Stimulated activated CD8-positive, alpha-beta memory T cell treated with anti-CD3 and anti-CD28 coated beads, Interleukin-2, amount 100 ng/mL, for 1 hour (primary cell): ENCODE data around the gene KRABD2.
A peak's percentile ranks its signal among the peaks of the same experiment; 100 is the strongest.
"Not testable (repeated sequence)": the region's sequence is repeated elsewhere in the genome, so short reads cannot be mapped to it uniquely, and the experiment has no call there.

Experiments
- DNase-seq, 2 donors: peaks; one replicate each; pipeline ENCODE4 v3.0.0-alpha.2; 2020; ENCODE audit warnings: low read depth in 2 of 2

The KRABD2 gene

GRCh38 chr17:8392674-8393469 is 16.4 kb upstream of the KRABD2 start:
- no peak for DNase-seq

GRCh38 chr17:8392274-8392673 is 15.8 kb upstream of the KRABD2 start:
- DNase-seq, result no peak

GRCh38 chr17:8391711-8392110 is 15.2 kb upstream of the KRABD2 start:
- no peak for DNase-seq

- DNase-seq, result no peak
These were observed 11.6 kb upstream of the KRABD2 start for GRCh38 chr17:8387914-8388651.

- DNase-seq, result no peak
These were observed 10.3 kb upstream of the KRABD2 start for GRCh38 chr17:8386841-8387240.

- no peak for DNase-seq
These were observed 8.4 kb upstream of the KRABD2 start for GRCh38 chr17:8384801-8385378.

- DNase-seq, result peak; percentile 81 to 89
These were observed 6.8 kb upstream of the KRABD2 start, which contains the start of gene RPL26 for GRCh38 chr17:8383143-8383822. TSS of gene RPL26 (minus strand) at chr17:8383193. CDS start at chr17:8382310, 883 bp downstream.

GRCh38 chr17:8382880-8383142 is 6.3 kb upstream of the KRABD2 start:
- DNase-seq, result no peak

GRCh38 chr17:8382052-8382879 is 5.8 kb upstream of the KRABD2 start:
- no peak for DNase-seq

- no peak for DNase-seq
These were observed 3.5 kb upstream of the KRABD2 start for GRCh38 chr17:8380049-8380448.

- not testable (repeated sequence) for DNase-seq
These were observed 1.6 kb upstream of the KRABD2 start for GRCh38 chr17:8378117-8378516.

- no peak for DNase-seq
These were observed 918 bp upstream of the KRABD2 start for GRCh38 chr17:8377422-8377821.

- no peak for DNase-seq
These were observed 705 bp downstream of the KRABD2 start for GRCh38 chr17:8375738-8376259.

- DNase-seq, result not testable (repeated sequence)
These were observed 2.6 kb downstream of the KRABD2 start for GRCh38 chr17:8373856-8374255.

- no peak for DNase-seq
These were observed 4.1 kb downstream of the KRABD2 start for GRCh38 chr17:8372422-8372821.

- no peak for DNase-seq
These were observed 4.7 kb downstream of the KRABD2 start for GRCh38 chr17:8371786-8372185.

GRCh38 chr17:8369944-8370343 is 6.6 kb downstream of the KRABD2 start:
- no peak for DNase-seq

GRCh38 chr17:8368193-8368592 is 8.3 kb downstream of the KRABD2 start:
- DNase-seq, result no peak

- DNase-seq, result no peak
These were observed 10.3 kb downstream of the KRABD2 start for GRCh38 chr17:8366231-8366630.

GRCh38 chr17:8365143-8365542 is 11.4 kb downstream of the KRABD2 start:
- DNase-seq, result no peak

- no peak for DNase-seq
These were observed 13.7 kb downstream of the KRABD2 start for GRCh38 chr17:8362651-8363332.
